Esophagus squamous epithelium (tissue), 4 donors: ENCODE measurements around the gene PRLR.

Source experiments
- CTCF ChIP-seq, 6 experiments: fragments of 450-650 bp in 4 of 6; fragments of 200-600 bp in 2 of 6; sonication (generic) in 2 of 6; IDR thresholded peaks; one replicate each; pipeline ENCODE4 v1.5.1; 2016 to 2019; ENCODE audit warnings: antibody characterized with exemption in 6 of 6, mild to moderate bottlenecking in 4 of 6, moderate library complexity in 4 of 6
- POLR2A ChIP-seq, 4 donors: fragments of 450-650 bp; IDR thresholded peaks; one replicate each; pipeline ENCODE4 v1.6.1; 2017; ENCODE audit warnings: antibody characterized with exemption in 4 of 4, mild to moderate bottlenecking in 4 of 4, moderate library complexity in 3 of 4

- no peak for TF ChIP-seq CTCF (IDR thresholded peaks at IDR 0.05)
- no peak for TF ChIP-seq POLR2A (IDR thresholded peaks at IDR 0.05)
Measured at GRCh38 chr5:35133186-35133585, 97.1 kb downstream of the PRLR start.
